H1 (cell line): ENCODE results near the gene RCBTB2. TPM values are rescaled to one million over a fixed set of nuclear protein-coding genes. Genes with fewer than 3 reads are reported as not detected.

ENCODE experiments used
- CTCF ChIA-PET: fragments of 300-600 bp; sonication (Branson Sonifier 250); formaldehyde crosslinking; loops from one replicate; lab custom pipeline; 2021; ENCODE audit not compliant: partially characterized antibody; lab: Charles Lee
- POLR2A ChIA-PET: fragments of 300-600 bp; sonication (Branson Sonifier 250); formaldehyde crosslinking; loops from one replicate; lab custom pipeline; 2021; ENCODE audit warnings: inconsistent platforms; ENCODE audit not compliant: partially characterized antibody; lab: Charles Lee
- DNase-seq, 2 experiments: peaks; one replicate each; pipeline versions ENCODE4 v3.0.0 to v3.0.0-alpha.2; 2010 to 2022; ENCODE audit warnings: low spot score in 2 of 2, low read depth in 1 of 2, mixed read lengths in 1 of 2
- FAIRE-seq: peaks from 2 replicates; lab custom pipeline; 2011; peaks lifted over from hg19 to GRCh38; lab: Jason Lieb, UNC
- H2AFZ ChIP-seq: 2 replicates; pipeline ENCODE4 v1.8.1; 2012; ENCODE audit warnings: low read length, inconsistent platforms
- H2AK5ac ChIP-seq: 2 replicates; pipeline ENCODE4 v1.6.1; 2013; ENCODE audit warnings: low read depth, low read length
- H2BK120ac ChIP-seq: replicated peaks from 2 replicates; pipeline ENCODE3; 2013; ENCODE audit warnings: low read depth, low read length, inconsistent platforms
- H2BK12ac ChIP-seq: 2 replicates; pipeline ENCODE4 v1.6.1; 2013; ENCODE audit warnings: low read depth, low read length
- H2BK15ac ChIP-seq: 2 replicates; pipeline ENCODE4 v1.6.1; 2013; ENCODE audit warnings: low read length
- H2BK20ac ChIP-seq: 2 replicates; pipeline ENCODE4 v1.6.1; 2013; ENCODE audit warnings: low read length
- H2BK5ac ChIP-seq: 2 replicates; pipeline ENCODE4 v1.6.1; 2013; ENCODE audit warnings: low read depth, low read length
- H3K14ac ChIP-seq: 2 replicates; pipeline ENCODE4 v1.6.1; 2013; ENCODE audit warnings: inconsistent platforms; ENCODE audit not compliant: insufficient read length
- H3K18ac ChIP-seq: 2 replicates; pipeline ENCODE4 v1.6.1; 2013; ENCODE audit warnings: low read length; ENCODE audit errors: extremely low read depth
- H3K23ac ChIP-seq: 2 replicates; pipeline ENCODE4 v1.6.1; 2013; ENCODE audit warnings: inconsistent platforms; ENCODE audit not compliant: insufficient read length
- H3K23me2 ChIP-seq: 2 replicates; pipeline ENCODE4 v1.6.1; 2013; ENCODE audit warnings: low read depth, low read length
- H3K27ac ChIP-seq: 2 replicates; pipeline ENCODE4 v1.6.1; 2011; ENCODE audit warnings: low read depth, low read length, inconsistent platforms
- H3K27me3 ChIP-seq, 4 experiments: replicated peaks in 1 of 4; 1 replicate in 1 of 4; 2 replicates in 3 of 4; pipeline versions ENCODE4 v1.6.1 to v1.8.1; 2011 to 2013; ENCODE audit warnings: low read length in 3 of 4, mild to moderate bottlenecking in 3 of 4, inconsistent platforms in 2 of 4, mixed read lengths in 2 of 4, moderate library complexity in 1 of 4; ENCODE audit not compliant: control insufficient read depth in 3 of 4, insufficient read depth in 3 of 4; ENCODE audit errors: extremely low read depth in 1 of 4
- H3K36me3 ChIP-seq, 4 experiments: 2 replicates each; pipeline versions ENCODE4 v1.6.1 to v1.8.1; 2011 to 2013; ENCODE audit warnings: mild to moderate bottlenecking in 4 of 4, low read length in 3 of 4, moderate library complexity in 2 of 4, control low read depth in 1 of 4, inconsistent platforms in 1 of 4; ENCODE audit not compliant: insufficient read depth in 4 of 4, control insufficient read depth in 2 of 4
- H3K4ac ChIP-seq: replicated peaks from 2 replicates; pipeline ENCODE3; 2013; ENCODE audit warnings: low read length, low read depth, mixed read lengths, inconsistent platforms; ENCODE audit not compliant: insufficient read length
- H3K4me1 ChIP-seq, 4 experiments: replicated peaks in 1 of 4; 1 replicate in 1 of 4; 2 replicates in 3 of 4; pipeline versions ENCODE4 v1.6.1 to v1.8.1; 2011 to 2013; ENCODE audit warnings: low read length in 3 of 4, inconsistent platforms in 2 of 4, mixed read lengths in 1 of 4; ENCODE audit not compliant: insufficient read depth in 4 of 4, control insufficient read depth in 3 of 4
- H3K4me2 ChIP-seq, 2 experiments: 2 replicates each; pipeline versions ENCODE4 v1.6.1 to v1.8.1; 2011 to 2013; ENCODE audit warnings: low read depth in 2 of 2, low read length in 2 of 2, control low read depth in 1 of 2, inconsistent platforms in 1 of 2, mild to moderate bottlenecking in 1 of 2; ENCODE audit not compliant: insufficient read depth in 1 of 2
- H3K4me3 ChIP-seq, 4 experiments: fragments of 200-600, 300-600 bp in 1 of 4; sonication (generic), shearing (Covaris generic), sonication (Bioruptor Twin) in 1 of 4; 2 replicates each; pipeline versions ENCODE4 v1.5.1 to v1.8.1; 2011 to 2016; ENCODE audit warnings: low read length in 4 of 4, low read depth in 3 of 4, control low read depth in 2 of 4, inconsistent platforms in 2 of 4, mild to moderate bottlenecking in 2 of 4, mixed read lengths in 1 of 4, moderate library complexity in 1 of 4; ENCODE audit not compliant: insufficient read depth in 2 of 4; ENCODE audit errors: extremely low read depth in 1 of 4
- H3K56ac ChIP-seq: replicated peaks from 2 replicates; pipeline ENCODE3; 2013; ENCODE audit warnings: low read depth, mild to moderate bottlenecking, mixed read lengths, low read length, inconsistent platforms; ENCODE audit not compliant: insufficient read length
- H3K79me1 ChIP-seq: 2 replicates; pipeline ENCODE4 v1.6.1; 2013; ENCODE audit warnings: low read depth, low read length, control low read depth
- H3K79me2 ChIP-seq, 2 experiments: 2 replicates each; pipeline versions ENCODE4 v1.6.1 to v1.8.1; 2012 to 2013; ENCODE audit warnings: low read length in 2 of 2, mild to moderate bottlenecking in 2 of 2, inconsistent platforms in 1 of 2; ENCODE audit not compliant: insufficient read depth in 2 of 2, control insufficient read depth in 1 of 2
- H3K9ac ChIP-seq, 4 experiments: replicated peaks in 1 of 4; 1 replicate in 1 of 4; 2 replicates in 3 of 4; pipeline versions ENCODE4 v1.6.1 to v1.8.1; 2011 to 2013; ENCODE audit warnings: low read depth in 3 of 4, low read length in 3 of 4, control low read depth in 2 of 4, mild to moderate bottlenecking in 2 of 4, moderate library complexity in 2 of 4, inconsistent platforms in 1 of 4; ENCODE audit errors: extremely low read depth in 1 of 4
- H3K9me3 ChIP-seq, 2 experiments: 2 replicates each; pipeline versions ENCODE4 v1.6.1 to v1.8.1; 2012 to 2013; ENCODE audit warnings: mild to moderate bottlenecking in 2 of 2, moderate library complexity in 2 of 2, control low read depth in 1 of 2, inconsistent platforms in 1 of 2, low read depth in 1 of 2, low read length in 1 of 2, mixed read lengths in 1 of 2; ENCODE audit not compliant: insufficient read depth in 2 of 2
- H4K20me1 ChIP-seq, 2 experiments: replicated peaks in 1 of 2; 2 replicates each; pipeline versions ENCODE3 to v1.8.1; 2011 to 2013; ENCODE audit warnings: inconsistent platforms in 2 of 2, low read length in 2 of 2, mild to moderate bottlenecking in 1 of 2; ENCODE audit not compliant: insufficient read depth in 2 of 2, control insufficient read depth in 1 of 2
- H4K5ac ChIP-seq: 2 replicates; pipeline ENCODE4 v1.6.1; 2013; ENCODE audit warnings: low read length, low read depth, mixed read lengths, inconsistent platforms; ENCODE audit not compliant: insufficient read length
- H4K8ac ChIP-seq: 2 replicates; pipeline ENCODE4 v1.8.0; 2013; ENCODE audit warnings: mild to moderate bottlenecking, moderate library complexity, low read length, inconsistent platforms; ENCODE audit not compliant: insufficient read depth; ENCODE audit errors: extremely low read depth
- H4K91ac ChIP-seq: replicated peaks from 2 replicates; pipeline ENCODE3; 2013; ENCODE audit warnings: low read length, mixed read lengths, inconsistent platforms; ENCODE audit not compliant: insufficient read length
- CEBPB ChIP-seq: IDR thresholded peaks from 2 replicates; pipeline ENCODE4 v1.6.1; 2012; ENCODE audit warnings: low read depth, low read length
- EZH2 ChIP-seq: fragments of 200-600 bp; sonication (generic); IDR thresholded peaks from 2 replicates; pipeline ENCODE4 v1.7.1; 2012; ENCODE audit warnings: low read depth, mild to moderate bottlenecking, moderate library complexity, low read length, inconsistent platforms; ENCODE audit not compliant: severe bottlenecking
- HDAC2 ChIP-seq, 2 experiments: fragments of 300-600 bp in 1 of 2; sonication (generic) in 1 of 2; IDR thresholded peaks; 2 replicates each; pipeline ENCODE4 v1.6.1; 2011 to 2012; ENCODE audit warnings: low read depth in 2 of 2, low read length in 2 of 2, mild to moderate bottlenecking in 2 of 2, moderate library complexity in 2 of 2, borderline replicate concordance in 1 of 2, inconsistent platforms in 1 of 2
- SP4 ChIP-seq: IDR thresholded peaks from 2 replicates; pipeline ENCODE4 v1.6.1; 2012; ENCODE audit warnings: low read length, inconsistent platforms
- WGBS, 2 experiments: shearing (Covaris generic) in 1 of 2; methylation state at CpG; one replicate each; pipeline versions ENCODE4 v1.1.6 to v1.1.7; 2013 to 2015; ENCODE audit warnings: low lambda C conversion rate in 2 of 2, mixed read lengths in 2 of 2, inconsistent platforms in 1 of 2, low coverage in 1 of 2, missing lambda C conversion rate in 1 of 2; ENCODE audit not compliant: insufficient replicate concordance in 2 of 2, insufficient coverage in 1 of 2, insufficient read length in 1 of 2; ENCODE audit errors: extremely low coverage in 1 of 2, missing lambda C conversion rate in 1 of 2; 5-methylcytosine and 5-hydroxymethylcytosine counted together
- polyA plus RNA-seq, 7 experiments: library from polyadenylated mRNA; depleted of rRNA in 3 of 7; stranded (reverse) in 5 of 7; unstranded in 2 of 7; fragments of >200 nt in 5 of 7; fragments of 200-250 nt in 2 of 7; gene quantifications; 1 replicate in 5 of 7; 2 replicates in 1 of 7; 4 replicates in 1 of 7; pipeline versions ENCODE4 v1.2.1 to v1.2.3, GENCODE V29; 2011 to 2013; ENCODE audit warnings: missing spikeins in 2 of 7, mixed read lengths in 2 of 7
- total RNA-seq: library from RNA; stranded (reverse); fragmentation: NEBNext Ultra II Directional; extraction: Animal tissue kit (Norgen Biotek cat#: 25700); gene quantifications from 2 replicates; pipeline ENCODE4 v1.2.1, GENCODE V29; 2021

The RCBTB2 gene
- total and polyA plus RNA-seq, 2 of the 8 experiments (the other 6 are each of a cell fraction or from before 2014, with no cell fraction given): 5.2 to 8.4 TPM

DNA sequence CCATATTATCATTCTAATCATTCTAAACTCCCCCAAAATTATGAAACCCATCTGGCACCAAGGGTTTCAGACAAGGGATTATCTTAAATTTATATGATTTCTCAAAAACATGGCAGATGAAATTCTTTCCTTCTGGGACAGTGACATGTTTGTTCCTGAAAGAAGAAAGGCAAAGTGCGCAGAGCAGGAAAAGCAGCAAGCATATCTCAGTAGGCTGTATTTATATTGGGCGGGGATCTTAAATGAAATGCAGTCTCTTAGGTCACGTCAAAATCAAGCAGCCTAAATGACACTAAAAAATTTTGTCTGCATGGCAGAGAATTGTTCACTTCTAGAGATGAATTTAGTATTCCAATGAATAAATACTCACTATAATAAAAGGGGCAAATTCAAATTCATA lies 49.3 kb downstream of the RCBTB2 start:
- H3K23ac ChIP-seq: no peak overlapping the region
- ChIA-PET POLR2A (no interaction called here), CTCF (interaction anchor here (1.2 to 1.4 kb wide), 2 partner anchors 9 to 13 kb away, joined by 3 read pairs; no protein-coding TSS in a partner anchor)
- no peak overlapping the region for H2AFZ ChIP-seq
- H2BK15ac ChIP-seq: no peak overlapping the region
- H3K4me1 ChIP-seq: no peaks in the 10 kb centered on the region
- no peak overlapping the region for H2AK5ac ChIP-seq
- H3K9ac ChIP-seq: no peak overlapping the region
- 96% methylated on average over 3 of the region's 3 CpGs; no CpG with 5 or more reads in 1 of the 2 experiments for WGBS, 2 experiments
- H3K79me1 ChIP-seq: no peaks in the 10 kb centered on the region
- H3K79me2 ChIP-seq: no peaks in the 10 kb centered on the region
- no peak overlapping the region for H3K14ac ChIP-seq
- no peak overlapping the region for H4K8ac ChIP-seq
- H2BK12ac ChIP-seq: no peak overlapping the region
- no peak overlapping the region for H3K4me2 ChIP-seq
- no peak overlapping the region for H2BK120ac ChIP-seq
- no peak overlapping the region for H3K4me3 ChIP-seq
- no peak overlapping the region for H4K5ac ChIP-seq
- H2BK5ac ChIP-seq: no peak overlapping the region
- H3K18ac ChIP-seq: no peak overlapping the region
- FAIRE-seq (no peak), DNase-seq (no peak)
- no peak overlapping the region for H2BK20ac ChIP-seq
- H3K56ac ChIP-seq: no peak overlapping the region
- H3K36me3 ChIP-seq: peaks cover 0 to 6% (median 0%) of the 10 kb centered on the region in 4 experiments; a peak in 3 of 8 replicates
- no peaks in the 10 kb centered on the region for H3K23me2 ChIP-seq
- no peaks in the 10 kb centered on the region for H3K27me3 ChIP-seq
- H4K91ac ChIP-seq: no peak overlapping the region
- peaks cover 0 to 6% of the 10 kb centered on the region in 2 experiments; a peak in 1 of 4 replicates for H3K9me3 ChIP-seq
- H3K4ac ChIP-seq: no peak overlapping the region
- no peaks in the 10 kb centered on the region for H4K20me1 ChIP-seq
- no peak overlapping the region for H3K27ac ChIP-seq
- no peak for TF ChIP-seq CEBPB
- no peak for TF ChIP-seq SP4
- TF ChIP-seq EZH2: no peak
- no peak for TF ChIP-seq HDAC2 (IDR thresholded peaks at IDR 0.05; ENCODE audit: borderline replicate concordance in 1 of 2, low read depth in 2 of 2, low read length in 2 of 2)
